Lung (tissue), 12 donors: ENCODE measurements around the gene GFPT2. TPM values are rescaled to one million over a fixed set of nuclear protein-coding genes. Genes with fewer than 3 reads are reported as not detected.

Experiments
- ATAC-seq: fragments of 200-7000 bp; cut with Tn5 transposase; one replicate; pipeline ENCODE4 v1.9.1; 2020; ENCODE audit warnings: moderate number of reproducible peaks; ENCODE audit not compliant: insufficient read depth, low FRiP score
- DNase-seq, 3 donors: peaks; one replicate each; pipeline ENCODE4 v3.0.0-alpha.2; 2013 to 2017
- H3K27ac ChIP-seq, 2 donors: one replicate each; pipeline ENCODE4 v1.5.1; 2013; ENCODE audit warnings: mild to moderate bottlenecking in 2 of 2, moderate library complexity in 2 of 2, control low read depth in 1 of 2, inconsistent platforms in 1 of 2, low read depth in 1 of 2, low read length in 1 of 2
- H3K27me3 ChIP-seq, 3 donors: one replicate each; pipeline ENCODE4 v1.5.1; 2013; ENCODE audit warnings: low read length in 2 of 3; ENCODE audit not compliant: control insufficient read depth in 3 of 3, insufficient read depth in 3 of 3
- H3K36me3 ChIP-seq, 4 donors: one replicate each; pipeline ENCODE4 v1.5.1; 2013; ENCODE audit warnings: low read length in 4 of 4, mild to moderate bottlenecking in 1 of 4, moderate library complexity in 1 of 4; ENCODE audit not compliant: control insufficient read depth in 4 of 4, insufficient read depth in 4 of 4
- H3K4me1 ChIP-seq, 5 donors: one replicate each; pipeline ENCODE4 v1.5.1; 2013; ENCODE audit warnings: low read length in 5 of 5, mild to moderate bottlenecking in 2 of 5, moderate library complexity in 1 of 5; ENCODE audit not compliant: control insufficient read depth in 5 of 5, insufficient read depth in 5 of 5
- H3K4me3 ChIP-seq: one replicate; pipeline ENCODE4 v1.5.1; 2013; ENCODE audit warnings: mild to moderate bottlenecking, control low read depth, moderate library complexity
- H3K9ac ChIP-seq, 2 donors: one replicate each; pipeline ENCODE4 v1.5.1; 2013; ENCODE audit warnings: low read length in 2 of 2, control low read depth in 1 of 2; ENCODE audit not compliant: insufficient read depth in 1 of 2
- H3K9me3 ChIP-seq, 4 donors: one replicate each; pipeline ENCODE4 v1.5.1; 2013; ENCODE audit warnings: low read length in 3 of 4, mild to moderate bottlenecking in 1 of 4, moderate library complexity in 1 of 4; ENCODE audit not compliant: control insufficient read depth in 4 of 4, insufficient read depth in 3 of 4
- CTCF ChIP-seq: IDR thresholded peaks from 2 replicates; pipeline ENCODE4 v1.5.1; 2012; ENCODE audit warnings: mild to moderate bottlenecking; ENCODE audit errors: control extremely low read depth, extremely low read depth
- whole genome bisulfite sequencing, 2 donors: extraction: QIAGEN DNeasy Blood & Tissue Kit; methylation state at CpG; one replicate each; pipeline ENCODE4 v1.1.7; 2013; 5-methylcytosine and 5-hydroxymethylcytosine counted together
- polyA plus RNA-seq, 2 donors: library from polyadenylated mRNA; stranded (reverse); fragments of 200-250 nt; gene quantifications; one replicate each; pipeline ENCODE4 v1.2.1, GENCODE V29; 2013
- total RNA-seq, 2 donors: library from RNA; depleted of rRNA in 1 of 2; stranded (reverse); fragments of >200 nt in 1 of 2; gene quantifications; one replicate each; pipeline ENCODE4 v1.2.1, GENCODE V29; 2014 to 2021
- donor health status: control.
- donor health status: control.
- donor health status: Bipolar disorder and iron deficiency.
- donor health status: healthy.
- donor health status: DM: yes; HTN: yes; CAD: no.

The GFPT2 gene
- total and polyA plus RNA-seq, 4 donors = 11.1 to 26.6 (median 17.3) TPM

- H3K4me1 ChIP-seq = peaks cover 0 to 15% (median 0%) of the 10 kb centered on the region in 5 donors
- no peaks in the 10 kb centered on the region for H3K9me3 ChIP-seq
- 89 to 94% methylated on average over 10 of the region's 10 CpGs for WGBS, 2 donors
- no peak overlapping the region for H3K27ac ChIP-seq
- no peak for DNase-seq
- no peak overlapping the region for H3K4me3 ChIP-seq
- no peak overlapping the region for H3K9ac ChIP-seq
- no peak for TF ChIP-seq CTCF
- ATAC-seq = no peak
- H3K36me3 ChIP-seq = no peaks in the 10 kb centered on the region
- no peaks in the 10 kb centered on the region for H3K27me3 ChIP-seq
These were observed 26.1 kb downstream of the GFPT2 start for GRCh38 chr5:180326989-180327565.

GRCh38 chr5:180324601-180324950 lies 28.6 kb downstream of the GFPT2 start:
- ATAC-seq (no peak), DNase-seq (peak in 1 of 3 donors; percentile 26)
- Histone ChIP-seq H3K27me3 (no peaks in the 10 kb centered on the region), H3K9ac (no peak overlapping the region), H3K9me3 (no peaks in the 10 kb centered on the region), H3K27ac (no peak overlapping the region), H3K4me3 (no peak overlapping the region), H3K4me1 (no peaks in the 10 kb centered on the region), H3K36me3 (no peaks in the 10 kb centered on the region)
- 80 to 81% methylated on average over 8 of the region's 8 CpGs for WGBS, 2 donors
- TF ChIP-seq CTCF = no peak

- ATAC-seq = no peak
- no peak for DNase-seq
- no peaks in the 10 kb centered on the region for H3K36me3 ChIP-seq
- no peak for TF ChIP-seq CTCF
- no peaks in the 10 kb centered on the region for H3K4me1 ChIP-seq
- no peak overlapping the region for H3K9ac ChIP-seq
- 63 to 64% methylated on average over 11 of the region's 11 CpGs for WGBS, 2 donors
- H3K4me3 ChIP-seq = no peak overlapping the region
- H3K9me3 ChIP-seq = no peaks in the 10 kb centered on the region
- no peaks in the 10 kb centered on the region for H3K27me3 ChIP-seq
- no peak overlapping the region for H3K27ac ChIP-seq
These were observed 29.1 kb downstream of the GFPT2 start for GRCh38 chr5:180323941-180324600.
